Measurements from ENCODE around the gene KIFC1.

DNA sequence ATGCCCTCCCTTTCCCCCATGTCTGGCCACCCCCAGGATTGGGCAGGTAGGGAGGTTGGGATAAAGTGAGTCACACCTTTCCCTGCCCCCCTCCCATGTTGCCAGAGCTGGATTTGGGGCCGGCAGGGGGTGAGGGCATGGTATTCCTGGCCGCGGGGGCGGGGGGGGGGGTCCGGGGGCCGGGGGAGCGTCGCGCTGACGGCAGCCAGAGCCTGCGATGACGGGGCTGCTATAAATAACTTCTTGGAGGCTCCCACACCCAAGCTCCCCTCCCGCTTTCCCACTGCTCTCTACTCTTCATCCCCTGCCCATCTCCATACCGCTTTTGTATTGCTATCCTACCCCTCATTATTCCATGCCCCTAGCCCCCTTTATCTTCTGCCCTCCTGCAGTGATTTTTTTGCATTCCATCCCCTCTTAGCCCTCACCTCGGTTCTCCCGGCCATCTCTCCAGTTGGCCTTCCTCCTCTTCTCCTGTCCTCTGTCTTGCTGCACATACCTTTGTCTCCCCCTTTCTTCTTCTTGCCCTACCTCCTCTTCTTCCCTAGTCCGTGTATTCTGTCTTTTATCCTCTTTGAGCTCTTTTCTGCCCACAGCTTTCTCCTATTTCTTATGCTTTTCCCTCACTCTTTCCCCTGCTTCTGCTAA, 42.0 kb downstream of the KIFC1 start:
- TF ChIP-seq, protein P1, sequence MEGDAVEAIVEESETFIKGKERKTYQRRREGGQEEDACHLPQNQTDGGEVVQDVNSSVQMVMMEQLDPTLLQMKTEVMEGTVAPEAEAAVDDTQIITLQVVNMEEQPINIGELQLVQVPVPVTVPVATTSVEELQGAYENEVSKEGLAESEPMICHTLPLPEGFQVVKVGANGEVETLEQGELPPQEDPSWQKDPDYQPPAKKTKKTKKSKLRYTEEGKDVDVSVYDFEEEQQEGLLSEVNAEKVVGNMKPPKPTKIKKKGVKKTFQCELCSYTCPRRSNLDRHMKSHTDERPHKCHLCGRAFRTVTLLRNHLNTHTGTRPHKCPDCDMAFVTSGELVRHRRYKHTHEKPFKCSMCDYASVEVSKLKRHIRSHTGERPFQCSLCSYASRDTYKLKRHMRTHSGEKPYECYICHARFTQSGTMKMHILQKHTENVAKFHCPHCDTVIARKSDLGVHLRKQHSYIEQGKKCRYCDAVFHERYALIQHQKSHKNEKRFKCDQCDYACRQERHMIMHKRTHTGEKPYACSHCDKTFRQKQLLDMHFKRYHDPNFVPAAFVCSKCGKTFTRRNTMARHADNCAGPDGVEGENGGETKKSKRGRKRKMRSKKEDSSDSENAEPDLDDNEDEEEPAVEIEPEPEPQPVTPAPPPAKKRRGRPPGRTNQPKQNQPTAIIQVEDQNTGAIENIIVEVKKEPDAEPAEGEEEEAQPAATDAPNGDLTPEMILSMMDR (conservative IDR thresholded peaks at IDR 0.05 in 1 of 2, IDR thresholded peaks at IDR 0.05 in 1 of 2; ENCODE audit: low read depth in 1 of 2, low read length in 2 of 2): no peak
- TF ChIP-seq EZH2 (IDR thresholded peaks at IDR 0.05; ENCODE audit: low read length, missing control alignments): no peak
